Gastrocnemius medialis (tissue), 4 donors: Measurements from ENCODE around the gene OR5F1. TPM values are rescaled to one million over a fixed set of nuclear protein-coding genes. Genes with fewer than 3 reads are reported as not detected.

ENCODE experiments used
- ATAC-seq, 2 donors: fragments of 150-250 bp; one replicate each; pipeline ENCODE4 v1.9.1; 2016
- DNase-seq, 2 donors: peaks; one replicate each; pipeline ENCODE4 v3.0.0-alpha.2; 2019
- H3K27ac ChIP-seq, 4 donors: fragments of 200-600 bp; sonication (generic); 1 replicate in 1 of 4; 2 replicates in 3 of 4; pipeline ENCODE4 v1.5.1; 2016 to 2018; ENCODE audit warnings: mild to moderate bottlenecking in 2 of 4, moderate library complexity in 1 of 4
- H3K27me3 ChIP-seq, 3 donors: fragments of 200-600 bp; sonication (generic) in 2 of 3; 1 replicate in 1 of 3; 2 replicates in 2 of 3; pipeline versions ENCODE4 v1.5.1 to v1.6.0; 2016 to 2019; ENCODE audit warnings: mild to moderate bottlenecking in 1 of 3, moderate library complexity in 1 of 3
- H3K36me3 ChIP-seq, 2 donors: fragments of 200-600 bp; sonication (generic) in 1 of 2; one replicate each; pipeline ENCODE4 v1.5.1; 2017 to 2018
- H3K4me1 ChIP-seq, 2 donors: fragments of 200-600 bp; sonication (generic) in 1 of 2; one replicate each; pipeline ENCODE4 v1.5.1; 2016 to 2017; ENCODE audit warnings: mild to moderate bottlenecking in 2 of 2
- H3K4me3 ChIP-seq, 4 donors: fragments of 200-600 bp; sonication (generic) in 3 of 4; 1 replicate in 1 of 4; 2 replicates in 3 of 4; pipeline ENCODE4 v1.5.1; 2016 to 2019; ENCODE audit warnings: mild to moderate bottlenecking in 2 of 4
- H3K9me3 ChIP-seq, 3 donors: fragments of 200-600 bp; sonication (generic) in 2 of 3; 1 replicate in 1 of 3; 2 replicates in 2 of 3; pipeline ENCODE4 v1.5.1; 2016 to 2019
- CTCF ChIP-seq, 5 experiments: fragments of 450-650 bp in 3 of 5; fragments of 200-600 bp in 2 of 5; sonication (generic) in 2 of 5; IDR thresholded peaks in 4 of 5; conservative IDR thresholded peaks in 1 of 5; 1 replicate in 4 of 5; 2 replicates in 1 of 5; pipeline ENCODE4 v1.5.1; 2016 to 2019; ENCODE audit warnings: antibody characterized with exemption in 5 of 5, mild to moderate bottlenecking in 3 of 5, moderate library complexity in 3 of 5
- POLR2A ChIP-seq, 2 donors: fragments of 450-650 bp; IDR thresholded peaks; one replicate each; pipeline ENCODE4 v1.6.1; 2017; ENCODE audit warnings: antibody characterized with exemption in 2 of 2, mild to moderate bottlenecking in 2 of 2, moderate library complexity in 2 of 2
- in situ Hi-C, 4 donors: fragments of 200-750 bp; cut with MboI; loops; one replicate each; pipeline versions ENCODE4 v1.15.0 to v1.8.0; 2017; ENCODE audit warnings: low sequenced_read_pairs in 4 of 4
- intact Hi-C: fragments of 100-400 bp; cut with DNase I; formaldehyde crosslinking; loops from one replicate; pipeline ENCODE4 v1.15.1; 2023; ENCODE audit warnings: low total_unique reads
- total RNA-seq, 4 donors: library from RNA; depleted of rRNA; stranded (reverse); fragments of >200 nt; gene quantifications; one replicate each; pipeline versions ENCODE4 v1.1.0 to v1.2.3, GENCODE V29; 2016

Gene OR5F1
- not detected for total RNA-seq

- intact Hi-C loops (no loop called here), in situ Hi-C loops (no loop called here)
- ATAC-seq (no peak), DNase-seq (no peak)
- H3K9me3 ChIP-seq: no peaks in the 10 kb centered on the region
- no peaks in the 10 kb centered on the region for H3K27me3 ChIP-seq
- no peak for TF ChIP-seq POLR2A (IDR thresholded peaks at IDR 0.05)
- TF ChIP-seq CTCF (IDR thresholded peaks at IDR 0.05 in 4 of 5, conservative IDR thresholded peaks at IDR 0.05 in 1 of 5): no peak
- no peak within 1 kb of the TSS for H3K4me3 ChIP-seq
- no peak within 1 kb of the TSS for H3K27ac ChIP-seq
- H3K36me3 ChIP-seq: no peaks in the 10 kb centered on the region
- no peaks in the 10 kb centered on the region for H3K4me1 ChIP-seq
Measured at GRCh38 chr11:55994525-55994924, at the start of gene OR5F1. OR5F1 (minus strand) TSS chr11:55994625; CDS start chr11:55994625, 0 bp downstream.

GRCh38 chr11:56027354-56027753 lies 32.9 kb upstream of the OR5F1 start, which contains the start of gene OR5AS1:
OR5AS1 (plus strand) TSS chr11:56027654; CDS start chr11:56030419, 2,765 bp downstream.
- intact Hi-C loops: no loop called here
- Histone ChIP-seq H3K27ac (no peak within 1 kb of the TSS), H3K9me3 (no peaks in the 10 kb centered on the region), H3K4me3 (no peak within 1 kb of the TSS), H3K36me3 (no peaks in the 10 kb centered on the region), H3K4me1 (no peaks in the 10 kb centered on the region), H3K27me3 (no peaks in the 10 kb centered on the region)
- DNase-seq: no peak
- no peak for TF ChIP-seq POLR2A (IDR thresholded peaks at IDR 0.05)
- no peak for TF ChIP-seq CTCF (IDR thresholded peaks at IDR 0.05 in 4 of 5, conservative IDR thresholded peaks at IDR 0.05 in 1 of 5)
- in situ Hi-C loops: no loop called here
- ATAC-seq: no peak

- DNase-seq (no peak), ATAC-seq (no peak)
- intact Hi-C loops (no loop called here), in situ Hi-C loops (no loop called here)
- TF ChIP-seq CTCF (IDR thresholded peaks at IDR 0.05 in 4 of 5, conservative IDR thresholded peaks at IDR 0.05 in 1 of 5) (no peak), POLR2A (IDR thresholded peaks at IDR 0.05) (no peak)
- H3K27ac ChIP-seq: no peak overlapping the region
- H3K4me1 ChIP-seq: no peaks in the 10 kb centered on the region
- no peak overlapping the region for H3K4me3 ChIP-seq
- no peaks in the 10 kb centered on the region for H3K36me3 ChIP-seq
- no peaks in the 10 kb centered on the region for H3K27me3 ChIP-seq
- H3K9me3 ChIP-seq: no peaks in the 10 kb centered on the region
Measured at GRCh38 chr11:56013805-56014204, 19.4 kb upstream of the OR5F1 start.

GRCh38 chr11:56010716-56011115 lies 16.3 kb upstream of the OR5F1 start:
- Histone ChIP-seq H3K27me3 (no peaks in the 10 kb centered on the region), H3K4me3 (no peak overlapping the region), H3K4me1 (no peaks in the 10 kb centered on the region), H3K27ac (no peak overlapping the region), H3K9me3 (no peaks in the 10 kb centered on the region), H3K36me3 (no peaks in the 10 kb centered on the region)
- ATAC-seq (no peak), DNase-seq (no peak)
- in situ Hi-C loops (no loop called here), intact Hi-C loops (no loop called here)
- TF ChIP-seq POLR2A (IDR thresholded peaks at IDR 0.05): no peak
- no peak for TF ChIP-seq CTCF (IDR thresholded peaks at IDR 0.05 in 4 of 5, conservative IDR thresholded peaks at IDR 0.05 in 1 of 5)

- Histone ChIP-seq H3K36me3 (no peaks in the 10 kb centered on the region), H3K9me3 (no peaks in the 10 kb centered on the region), H3K4me1 (no peaks in the 10 kb centered on the region), H3K27me3 (no peaks in the 10 kb centered on the region), H3K27ac (no peak overlapping the region), H3K4me3 (no peak overlapping the region)
- intact Hi-C loops: no loop called here
- no peak for DNase-seq
- ATAC-seq: no peak
- in situ Hi-C loops: no loop called here
- TF ChIP-seq POLR2A (IDR thresholded peaks at IDR 0.05): no peak
- no peak for TF ChIP-seq CTCF (IDR thresholded peaks at IDR 0.05 in 4 of 5, conservative IDR thresholded peaks at IDR 0.05 in 1 of 5)
Measured at GRCh38 chr11:55970935-55971334, 23.5 kb downstream of the OR5F1 start.
